Testis (tissue), 2 donors: Measurements from ENCODE around the gene HOXB3.

Experiments
- CTCF ChIP-seq, 3 experiments: fragments of 450-650 bp in 2 of 3; fragments of 200-600 bp in 1 of 3; sonication (generic) in 1 of 3; IDR thresholded peaks; one replicate each; pipeline ENCODE4 v1.5.1; 2016 to 2019; ENCODE audit warnings: antibody characterized with exemption in 3 of 3, mild to moderate bottlenecking in 2 of 3, moderate library complexity in 1 of 3
- POLR2A ChIP-seq: fragments of 450-650 bp; IDR thresholded peaks from one replicate; pipeline ENCODE4 v1.6.1; 2017; ENCODE audit warnings: antibody characterized with exemption, mild to moderate bottlenecking, moderate library complexity

GRCh38 chr17:48617471-48618255 is 27.6 kb upstream of the HOXB3 start:
- TF ChIP-seq POLR2A (no peak), CTCF (IDR thresholded peaks at IDR 0.05) (no peak)
